Peyer's patch (tissue), 4 donors: ENCODE results near the gene NKX1-1. TPM values are rescaled to one million over a fixed set of nuclear protein-coding genes. Genes with fewer than 3 reads are reported as not detected.
"Not testable (repeated sequence)": the region's sequence is repeated elsewhere in the genome, so short reads cannot be mapped to it uniquely, and the experiment has no call there.

Source experiments
- DNase-seq, 3 donors: peaks; one replicate each; pipeline ENCODE4 v3.0.0-alpha.2; 2017 to 2019
- H3K27ac ChIP-seq, 4 donors: fragments of 200-600 bp; sonication (generic); one replicate each; pipeline ENCODE4 v1.5.1; 2016 to 2019
- H3K27me3 ChIP-seq, 2 donors: fragments of 200-600 bp; sonication (generic); one replicate each; pipeline ENCODE4 v1.5.1; 2019
- H3K36me3 ChIP-seq, 3 donors: fragments of 200-600 bp; sonication (generic); one replicate each; pipeline ENCODE4 v1.5.1; 2016 to 2019
- H3K4me1 ChIP-seq, 4 donors: fragments of 200-600 bp; sonication (generic); one replicate each; pipeline ENCODE4 v1.5.1; 2016 to 2019
- H3K4me3 ChIP-seq, 4 donors: fragments of 200-600 bp; sonication (generic); 1 replicate in 3 of 4; 2 replicates in 1 of 4; pipeline ENCODE4 v1.5.1; 2016 to 2019; ENCODE audit warnings: mild to moderate bottlenecking in 1 of 4
- H3K9me3 ChIP-seq, 4 donors: fragments of 200-600 bp; sonication (generic); one replicate each; pipeline ENCODE4 v1.5.1; 2016 to 2019; ENCODE audit warnings: mild to moderate bottlenecking in 1 of 4
- CTCF ChIP-seq, 6 experiments: fragments of 450-650 bp in 4 of 6; fragments of 200-600 bp in 2 of 6; sonication (generic) in 1 of 6; IDR thresholded peaks; one replicate each; pipeline ENCODE4 v1.5.1; 2017 to 2019; ENCODE audit warnings: antibody characterized with exemption in 6 of 6, mild to moderate bottlenecking in 3 of 6, moderate library complexity in 1 of 6
- POLR2A ChIP-seq, 2 donors: fragments of 450-650 bp; IDR thresholded peaks; one replicate each; pipeline ENCODE4 v1.5.1; 2017; ENCODE audit warnings: antibody characterized with exemption in 2 of 2, mild to moderate bottlenecking in 2 of 2, moderate library complexity in 2 of 2
- total RNA-seq, 4 donors: library from RNA; depleted of rRNA; stranded (reverse); fragments of >200 nt; gene quantifications; one replicate each; pipeline ENCODE4 v1.1.0, GENCODE V29; 2016

Gene NKX1-1
- total RNA-seq, 4 donors from 2014 or later = not detected

GRCh38 chr4:1395941-1396805, 10.1 kb downstream of the NKX1-1 start:
- TF ChIP-seq POLR2A (IDR thresholded peaks at IDR 0.05) = no peak
- no peak for TF ChIP-seq CTCF (IDR thresholded peaks at IDR 0.05)
- Histone ChIP-seq H3K4me3 (no peak overlapping the region), H3K27me3 (no peaks in the 10 kb centered on the region), H3K9me3 (peaks cover 0 to 8% (median 2%) of the 10 kb centered on the region in 4 donors), H3K4me1 (no peaks in the 10 kb centered on the region), H3K27ac (no peak overlapping the region), H3K36me3 (peaks cover 0 to 30% (median 0%) of the 10 kb centered on the region in 3 donors)
- DNase-seq = peak in 1 of 3 donors; percentile 12

GRCh38 chr4:1395389-1395820, 10.8 kb downstream of the NKX1-1 start:
- peak in 1 of 3 donors; percentile 16 for DNase-seq
- H3K4me1 ChIP-seq, H3K27ac ChIP-seq, H3K9me3 ChIP-seq, H3K27me3 ChIP-seq, H3K4me3 ChIP-seq: not testable (repeated sequence)
- H3K36me3 ChIP-seq = peaks cover 0 to 30% (median 0%) of the 10 kb centered on the region in 3 donors

GRCh38 chr4:1394554-1395388, 11.5 kb downstream of the NKX1-1 start:
- peak in 1 of 3 donors; percentile 26 for DNase-seq
- H3K36me3 ChIP-seq = peaks cover 0 to 30% (median 0%) of the 10 kb centered on the region in 3 donors
- not testable (repeated sequence) for H3K9me3 ChIP-seq, H3K4me3 ChIP-seq, H3K27ac ChIP-seq, H3K4me1 ChIP-seq, H3K27me3 ChIP-seq

- DNase-seq = peak in 1 of 3 donors; percentile 26
- no peak overlapping the region for H3K4me3 ChIP-seq
- no peaks in the 10 kb centered on the region for H3K27me3 ChIP-seq
- TF ChIP-seq CTCF (IDR thresholded peaks at IDR 0.05) (no peak), POLR2A (IDR thresholded peaks at IDR 0.05) (no peak)
- no peak overlapping the region for H3K27ac ChIP-seq
- H3K9me3 ChIP-seq = peaks cover 0 to 8% (median 2%) of the 10 kb centered on the region in 4 donors
- H3K36me3 ChIP-seq = peaks cover 0 to 36% (median 0%) of the 10 kb centered on the region in 3 donors
- no peaks in the 10 kb centered on the region for H3K4me1 ChIP-seq
These were observed 12.4 kb downstream of the NKX1-1 start for GRCh38 chr4:1393866-1394265.

- H3K27ac ChIP-seq, H3K9me3 ChIP-seq, H3K27me3 ChIP-seq, H3K4me3 ChIP-seq, H3K4me1 ChIP-seq, DNase-seq: not testable (repeated sequence)
- peaks cover 0 to 41% (median 0%) of the 10 kb centered on the region in 3 donors for H3K36me3 ChIP-seq
These were observed 12.9 kb downstream of the NKX1-1 start for GRCh38 chr4:1393363-1393762.

- TF ChIP-seq POLR2A (IDR thresholded peaks at IDR 0.05) (no peak), CTCF (IDR thresholded peaks at IDR 0.05) (no peak)
- H3K9me3 ChIP-seq = peaks cover 0 to 5% (median 0%) of the 10 kb centered on the region in 4 donors
- DNase-seq = peak in 1 of 3 donors; percentile 34
- no peak overlapping the region for H3K4me3 ChIP-seq
- no peak overlapping the region for H3K27ac ChIP-seq
- no peaks in the 10 kb centered on the region for H3K27me3 ChIP-seq
- peaks cover 0 to 56% (median 0%) of the 10 kb centered on the region in 3 donors for H3K36me3 ChIP-seq
- H3K4me1 ChIP-seq = no peaks in the 10 kb centered on the region
These were observed 20.6 kb downstream of the NKX1-1 start for GRCh38 chr4:1385373-1386340.
